HG03135 (cell line): ENCODE results near the gene TMEM184C.
A peak's percentile ranks its signal among the peaks of the same experiment; 100 is the strongest.

Experiments used
- ATAC-seq: cut with Tn5 transposase; IDR thresholded peaks from one replicate; pipeline ENCODE4 v1.9.1; 2021; ENCODE audit warnings: mild to moderate bottlenecking, moderate library complexity; ENCODE audit not compliant: unreplicated experiment

TMEM184C gene

DNA sequence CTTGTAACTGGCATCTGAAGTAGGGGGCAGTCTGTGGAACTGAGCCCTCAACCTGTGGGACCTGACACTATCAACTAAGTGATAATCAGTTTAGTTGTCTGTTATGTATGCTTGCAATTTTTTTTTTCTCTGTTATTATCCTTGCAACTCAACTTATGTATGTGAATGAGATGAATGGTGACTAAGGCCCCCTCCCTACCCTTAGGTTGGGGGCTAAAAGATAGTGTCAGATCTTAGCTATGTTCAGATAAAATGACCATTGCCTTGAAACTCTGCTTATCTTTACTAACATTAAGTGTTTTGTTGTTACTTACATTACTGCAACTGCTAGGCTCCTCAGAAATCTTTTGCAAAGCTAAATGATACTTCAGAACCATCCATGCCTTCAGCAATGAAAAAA, 31.5 kb downstream of the TMEM184C start:
- ATAC-seq: no peak

- ATAC-seq: no peak
Observed at GRCh38 chr4:147651563-147651962, 34.4 kb downstream of the TMEM184C start.

- ATAC-seq: no peak
Observed at GRCh38 chr4:147655639-147656038, 38.4 kb downstream of the TMEM184C start.

- no peak for ATAC-seq
Observed at GRCh38 chr4:147658501-147658900, 41.3 kb downstream of the TMEM184C start.

GRCh38 chr4:147674073-147674472, 56.9 kb downstream of the TMEM184C start:
- ATAC-seq: no peak

- ATAC-seq: no peak
Observed at GRCh38 chr4:147674496-147674895, 57.3 kb downstream of the TMEM184C start.

- no peak for ATAC-seq
Observed at GRCh38 chr4:147678106-147678505, 60.9 kb downstream of the TMEM184C start.

DNA sequence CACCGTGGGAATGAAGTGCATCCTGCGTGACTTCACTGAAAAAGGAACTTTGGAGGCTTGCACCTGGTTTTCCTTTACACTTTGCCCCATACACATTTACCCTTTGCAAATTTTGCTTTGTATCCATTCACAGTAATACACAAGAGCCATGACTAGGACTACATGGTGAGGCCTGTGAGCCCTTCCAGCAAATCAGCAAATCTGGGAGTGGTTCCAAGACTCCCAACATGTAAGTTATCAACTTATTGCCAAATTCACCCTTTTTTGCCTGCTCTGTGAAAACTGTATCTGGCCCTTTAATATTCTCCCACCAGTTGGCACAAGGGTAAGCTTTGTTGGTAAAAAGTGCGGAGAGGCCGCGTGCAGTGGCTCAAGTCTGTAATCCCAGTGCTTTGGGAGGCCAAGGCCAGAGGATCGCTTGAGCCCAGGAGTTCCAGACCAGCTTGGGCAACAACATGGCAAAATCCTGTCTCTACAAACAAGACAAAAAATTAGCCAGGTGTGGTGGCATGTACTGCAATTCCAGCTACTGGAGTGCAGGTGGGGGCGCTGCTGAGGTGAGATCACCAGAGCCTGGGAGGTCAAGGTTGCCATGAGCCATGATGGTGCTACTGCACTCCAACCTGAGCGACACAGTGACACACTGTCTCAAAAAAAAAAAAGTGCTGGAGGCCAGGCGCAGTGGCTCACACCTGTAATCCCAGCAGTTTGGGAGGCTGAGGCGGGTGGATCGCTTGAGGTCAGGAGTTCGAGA, 61.8 kb downstream of the TMEM184C start:
- ATAC-seq: no peak

DNA sequence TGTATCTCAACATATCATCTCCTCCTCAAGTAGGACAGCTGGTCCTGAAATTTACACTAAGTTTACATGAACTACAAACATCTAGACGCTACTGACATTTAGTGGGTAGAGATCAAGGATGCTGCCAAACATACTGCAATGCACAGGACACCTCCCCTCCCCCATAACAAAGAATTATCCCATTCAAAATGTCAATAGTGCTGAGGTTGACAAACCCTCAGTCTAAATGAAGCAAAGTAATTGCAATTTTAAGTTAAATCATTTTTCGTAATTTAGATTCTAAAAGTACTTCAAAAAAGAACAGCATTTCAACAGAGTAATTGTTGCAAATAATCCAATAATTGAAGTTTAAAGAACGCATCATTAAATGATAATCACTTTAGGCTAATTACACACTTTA, 65.6 kb downstream of the TMEM184C start:
- no peak for ATAC-seq

DNA sequence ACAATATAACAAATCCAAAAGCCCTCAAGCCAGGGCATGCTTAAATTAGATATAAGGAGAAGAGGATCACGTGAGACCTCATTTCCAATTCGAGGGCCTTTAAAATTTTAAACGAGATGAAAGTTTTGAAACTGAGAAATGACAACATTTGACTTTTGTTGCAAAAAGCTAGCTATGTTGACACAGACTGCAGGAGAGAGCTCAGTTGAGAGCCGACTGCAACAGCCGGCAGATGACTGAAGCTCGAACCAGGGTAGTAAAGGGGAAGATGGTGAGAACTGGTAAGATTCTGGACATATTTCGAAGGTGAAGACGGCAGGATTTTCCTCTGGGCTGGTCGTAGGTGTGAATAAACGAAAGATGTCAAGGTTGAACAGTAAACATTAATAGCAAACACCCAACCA, 66.0 kb downstream of the TMEM184C start:
- no peak for ATAC-seq

GRCh38 chr4:147683717-147684700, 66.8 kb downstream of the TMEM184C start, which contains the start of gene PRMT9:
Gene PRMT9 (minus strand): TSS chr4:147684163. CDS start chr4:147683987, 176 bp downstream.
- ATAC-seq: peak; percentile 99

DNA sequence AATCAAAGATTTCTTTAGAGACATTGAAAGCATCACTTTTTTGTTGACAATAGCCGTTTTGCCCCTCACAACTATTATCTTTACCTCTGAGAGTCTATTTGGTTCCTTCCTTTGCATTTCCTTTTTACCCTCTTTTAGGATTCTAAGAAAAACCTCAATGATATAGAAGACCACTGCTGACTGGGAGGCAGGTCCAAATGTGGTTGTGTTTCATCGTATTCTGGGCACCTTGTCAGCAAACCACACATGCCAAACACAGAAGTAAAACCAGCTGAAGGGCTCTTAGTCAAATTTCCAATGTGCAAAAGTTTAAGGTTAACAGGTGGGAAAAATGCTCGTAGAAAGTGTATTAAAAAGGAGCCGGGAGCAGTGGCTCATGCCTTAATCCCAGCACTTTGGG, 71.9 kb downstream of the TMEM184C start:
- no peak for ATAC-seq

- ATAC-seq: no peak
Observed at GRCh38 chr4:147691820-147692219, 74.6 kb downstream of the TMEM184C start.

GRCh38 chr4:147693218-147693617, 76.0 kb downstream of the TMEM184C start:
- ATAC-seq: no peak

DNA sequence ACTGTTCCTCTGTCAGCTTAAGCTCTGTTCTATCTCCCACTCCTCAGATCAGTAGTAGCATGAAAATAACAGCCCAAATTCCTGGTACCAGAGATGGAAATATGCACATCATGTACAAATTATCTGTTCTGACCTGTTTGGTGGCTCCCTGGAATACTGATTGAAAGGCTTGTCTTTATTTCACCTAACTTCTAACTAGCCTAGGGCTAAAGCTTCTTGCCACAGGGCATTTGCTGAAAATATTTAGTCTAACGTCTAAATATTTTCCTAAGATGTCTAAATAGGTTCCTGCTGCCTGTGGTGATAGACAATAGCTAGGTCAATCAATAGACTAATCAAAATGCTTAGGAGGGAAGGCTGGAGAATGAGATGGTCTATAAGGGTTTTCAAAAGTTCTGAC, 79.7 kb downstream of the TMEM184C start:
- no peak for ATAC-seq

GRCh38 chr4:147704846-147705245, 87.6 kb downstream of the TMEM184C start:
- ATAC-seq: no peak

DNA sequence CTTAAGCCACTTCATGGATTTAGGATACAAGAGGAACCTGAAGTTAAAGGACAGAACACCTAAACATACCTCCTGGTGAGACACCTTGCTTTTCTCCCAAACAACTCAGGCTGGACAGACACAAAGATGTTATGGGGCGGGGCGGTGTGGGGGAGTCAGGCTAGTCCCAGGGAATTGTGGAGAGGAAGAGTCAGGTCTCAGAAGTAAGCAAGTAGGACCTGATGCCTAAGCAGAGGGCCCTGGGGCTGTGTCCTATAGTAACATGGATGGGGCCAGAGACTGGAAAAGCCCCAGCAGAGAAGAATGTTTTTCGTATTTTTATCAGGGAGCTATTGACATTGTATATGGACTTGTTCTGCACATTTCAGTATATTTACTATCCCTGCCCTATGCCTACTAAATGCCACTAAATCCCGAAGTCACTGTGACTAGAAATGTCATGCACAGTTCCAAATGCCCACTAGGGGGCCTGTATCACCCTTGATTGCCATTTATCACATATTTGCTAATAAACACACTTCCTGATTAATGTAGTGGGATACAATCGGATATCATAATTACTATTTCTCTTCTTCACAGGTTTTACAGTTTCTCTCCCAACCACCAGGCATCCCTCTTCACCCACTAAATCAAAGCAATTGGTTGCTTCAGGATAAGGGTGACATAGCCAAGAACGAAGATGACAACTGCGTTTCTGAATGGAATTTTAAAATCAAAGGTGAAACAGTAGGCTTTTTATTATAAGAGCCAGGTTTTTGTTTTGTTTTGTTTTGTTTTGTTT, 90.9 kb downstream of the TMEM184C start:
- peak; percentile 51 for ATAC-seq

DNA sequence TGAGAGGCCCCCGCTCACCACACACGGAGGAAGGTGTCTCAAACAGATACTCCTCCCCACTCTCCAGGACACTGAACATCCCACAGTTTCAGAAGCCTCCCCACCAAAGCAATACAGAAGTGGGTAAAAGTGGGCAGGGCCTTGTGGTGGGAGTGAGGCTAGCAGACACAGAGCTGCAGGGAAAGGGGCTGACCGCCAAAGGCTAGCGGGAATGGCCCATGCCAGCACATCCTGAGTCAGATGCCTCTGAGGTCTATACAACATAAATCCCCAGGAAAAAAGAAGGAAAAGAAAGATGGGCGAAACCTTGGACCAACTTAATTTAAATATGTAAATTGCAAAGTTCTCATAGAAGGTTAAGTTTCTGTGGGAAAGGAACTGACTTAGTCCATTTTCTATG, 92.8 kb downstream of the TMEM184C start:
- no peak for ATAC-seq

DNA sequence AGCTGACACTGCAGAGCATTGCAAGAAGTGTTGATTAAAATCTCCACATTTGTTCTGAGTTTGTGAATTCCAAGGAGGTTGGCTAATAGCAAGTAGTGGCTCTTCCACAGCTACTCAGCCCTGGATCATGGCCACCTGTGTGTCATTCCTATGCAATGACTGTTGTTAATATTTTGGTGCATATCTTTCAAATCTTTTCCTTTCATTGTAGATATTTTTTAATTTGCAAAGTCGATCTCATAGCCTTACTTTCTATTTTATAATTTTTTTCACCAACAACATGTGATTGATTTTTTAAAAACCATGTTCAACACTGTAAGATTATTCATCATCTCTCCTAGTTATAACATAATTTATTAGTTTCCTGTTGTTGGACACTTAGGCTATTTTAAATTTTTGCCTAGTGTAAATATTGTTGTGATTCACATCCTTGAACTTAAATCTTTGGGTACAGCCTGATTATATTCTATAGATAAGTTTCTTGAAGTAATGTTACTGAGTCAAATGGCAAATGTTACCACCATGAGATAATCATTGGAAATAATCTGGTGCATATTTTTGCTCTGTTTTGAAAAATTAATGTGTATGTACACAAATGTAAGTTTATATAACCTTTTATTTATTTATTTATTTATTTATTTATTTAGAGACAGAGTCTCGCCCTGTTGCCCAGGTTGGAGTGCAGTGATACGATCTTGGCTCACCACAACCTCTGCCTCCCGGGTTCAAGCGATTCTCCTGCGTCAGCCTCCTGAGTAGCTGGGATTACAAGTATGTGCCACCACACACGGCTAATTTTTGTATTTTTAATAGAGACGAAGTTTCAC, 97.6 kb downstream of the TMEM184C start:
- no peak for ATAC-seq

GRCh38 chr4:147717878-147718277, 100.7 kb downstream of the TMEM184C start:
- ATAC-seq: peak; percentile 83
